ENCODE data around the gene C3orf20.

- TF ChIP-seq CTCF (IDR thresholded peaks at IDR 0.05) (no peak), EP300 (IDR thresholded peaks at IDR 0.05) (no peak)
Measured at GRCh38 chr3:14761121-14761672, 86.3 kb downstream of the C3orf20 start.

All from tibial nerve (tissue), 4 donors.